ENCODE results near the gene S1PR1.

DNA sequence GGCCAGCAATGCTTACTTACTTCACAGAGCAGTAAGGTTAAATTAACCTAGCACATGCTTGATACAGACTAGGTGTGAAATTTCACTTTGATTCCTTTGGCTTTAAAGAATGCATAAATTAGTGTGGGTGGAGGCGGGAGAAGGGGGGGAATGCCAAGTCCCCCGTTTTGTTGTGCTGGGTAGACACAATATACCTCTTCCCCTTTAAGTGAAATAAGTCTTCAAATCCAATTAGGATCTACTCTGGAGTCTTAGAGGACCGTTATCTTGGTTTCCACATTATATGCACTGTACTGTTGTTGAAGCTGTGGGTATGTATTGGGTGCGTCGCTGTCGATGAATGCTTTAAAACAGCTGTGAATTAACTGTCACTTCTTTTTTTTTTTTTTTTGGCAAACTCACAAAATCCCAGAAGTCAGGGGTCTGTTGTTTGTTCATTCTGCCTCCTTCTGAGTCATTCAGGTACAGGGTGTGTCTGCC is 1.6 kb upstream of the S1PR1 start:
- TF ChIP-seq, protein P1, sequence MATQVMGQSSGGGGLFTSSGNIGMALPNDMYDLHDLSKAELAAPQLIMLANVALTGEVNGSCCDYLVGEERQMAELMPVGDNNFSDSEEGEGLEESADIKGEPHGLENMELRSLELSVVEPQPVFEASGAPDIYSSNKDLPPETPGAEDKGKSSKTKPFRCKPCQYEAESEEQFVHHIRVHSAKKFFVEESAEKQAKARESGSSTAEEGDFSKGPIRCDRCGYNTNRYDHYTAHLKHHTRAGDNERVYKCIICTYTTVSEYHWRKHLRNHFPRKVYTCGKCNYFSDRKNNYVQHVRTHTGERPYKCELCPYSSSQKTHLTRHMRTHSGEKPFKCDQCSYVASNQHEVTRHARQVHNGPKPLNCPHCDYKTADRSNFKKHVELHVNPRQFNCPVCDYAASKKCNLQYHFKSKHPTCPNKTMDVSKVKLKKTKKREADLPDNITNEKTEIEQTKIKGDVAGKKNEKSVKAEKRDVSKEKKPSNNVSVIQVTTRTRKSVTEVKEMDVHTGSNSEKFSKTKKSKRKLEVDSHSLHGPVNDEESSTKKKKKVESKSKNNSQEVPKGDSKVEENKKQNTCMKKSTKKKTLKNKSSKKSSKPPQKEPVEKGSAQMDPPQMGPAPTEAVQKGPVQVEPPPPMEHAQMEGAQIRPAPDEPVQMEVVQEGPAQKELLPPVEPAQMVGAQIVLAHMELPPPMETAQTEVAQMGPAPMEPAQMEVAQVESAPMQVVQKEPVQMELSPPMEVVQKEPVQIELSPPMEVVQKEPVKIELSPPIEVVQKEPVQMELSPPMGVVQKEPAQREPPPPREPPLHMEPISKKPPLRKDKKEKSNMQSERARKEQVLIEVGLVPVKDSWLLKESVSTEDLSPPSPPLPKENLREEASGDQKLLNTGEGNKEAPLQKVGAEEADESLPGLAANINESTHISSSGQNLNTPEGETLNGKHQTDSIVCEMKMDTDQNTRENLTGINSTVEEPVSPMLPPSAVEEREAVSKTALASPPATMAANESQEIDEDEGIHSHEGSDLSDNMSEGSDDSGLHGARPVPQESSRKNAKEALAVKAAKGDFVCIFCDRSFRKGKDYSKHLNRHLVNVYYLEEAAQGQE (IDR thresholded peaks at IDR 0.05; ENCODE audit: insufficient read depth in 1 of 2, low read depth in 2 of 2, low read length in 2 of 2): no peak
- TF ChIP-seq SIN3A (IDR thresholded peaks at IDR 0.05; ENCODE audit: borderline replicate concordance, insufficient read depth, low read length): no peak
